Stimulated activated CD4-positive, alpha-beta T cell treated with anti-CD3 and anti-CD28 coated beads, Interleukin-4, amount 100 ng/mL, for 48 hours (primary cell): ENCODE results near the gene MUC20.
"Not testable (repeated sequence)": the region's sequence is repeated elsewhere in the genome, so short reads cannot be mapped to it uniquely, and the experiment has no call there.

Source experiments
- DNase-seq, 2 donors: peaks; one replicate each; pipeline ENCODE4 v3.0.0-alpha.2; 2020; ENCODE audit warnings: low read depth in 2 of 2

The MUC20 gene

DNA sequence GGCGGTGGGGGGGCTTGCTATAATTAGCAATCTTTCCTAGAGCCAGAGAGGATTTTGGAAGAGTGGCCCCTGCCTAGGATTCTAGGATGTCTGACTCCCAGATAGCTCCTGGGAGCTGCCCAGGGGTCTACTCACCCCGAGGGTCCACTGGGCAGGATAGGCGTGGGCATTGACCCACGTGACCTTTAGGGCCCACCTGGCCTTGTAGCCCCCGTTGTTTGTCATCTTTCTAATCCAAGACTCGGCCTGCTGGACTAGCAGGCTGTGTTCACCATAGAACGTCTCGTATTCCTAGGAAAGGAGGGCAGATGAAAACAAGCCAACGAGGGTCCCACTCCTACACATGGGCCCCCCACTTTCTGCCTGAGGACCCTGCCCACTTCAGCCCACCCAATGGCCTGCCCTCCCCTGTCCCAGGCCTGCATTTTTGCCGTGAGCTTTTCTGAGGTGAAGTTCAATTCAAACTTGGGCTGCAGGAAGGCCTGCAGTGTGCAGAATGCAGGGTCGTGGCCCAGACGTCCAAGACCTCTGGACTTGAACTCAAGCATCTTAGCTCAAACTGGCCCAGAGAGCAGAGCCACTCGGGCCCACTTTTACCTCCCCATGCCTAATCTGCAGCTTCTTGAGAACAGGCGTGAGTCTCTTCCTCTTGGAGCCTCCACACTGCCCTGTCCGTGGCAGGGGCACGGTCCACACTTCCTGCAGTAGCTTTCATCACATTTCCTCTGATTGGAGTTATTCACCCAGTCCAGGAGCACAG lies 49.5 kb downstream of the MUC20 start:
- no peak for DNase-seq

DNA sequence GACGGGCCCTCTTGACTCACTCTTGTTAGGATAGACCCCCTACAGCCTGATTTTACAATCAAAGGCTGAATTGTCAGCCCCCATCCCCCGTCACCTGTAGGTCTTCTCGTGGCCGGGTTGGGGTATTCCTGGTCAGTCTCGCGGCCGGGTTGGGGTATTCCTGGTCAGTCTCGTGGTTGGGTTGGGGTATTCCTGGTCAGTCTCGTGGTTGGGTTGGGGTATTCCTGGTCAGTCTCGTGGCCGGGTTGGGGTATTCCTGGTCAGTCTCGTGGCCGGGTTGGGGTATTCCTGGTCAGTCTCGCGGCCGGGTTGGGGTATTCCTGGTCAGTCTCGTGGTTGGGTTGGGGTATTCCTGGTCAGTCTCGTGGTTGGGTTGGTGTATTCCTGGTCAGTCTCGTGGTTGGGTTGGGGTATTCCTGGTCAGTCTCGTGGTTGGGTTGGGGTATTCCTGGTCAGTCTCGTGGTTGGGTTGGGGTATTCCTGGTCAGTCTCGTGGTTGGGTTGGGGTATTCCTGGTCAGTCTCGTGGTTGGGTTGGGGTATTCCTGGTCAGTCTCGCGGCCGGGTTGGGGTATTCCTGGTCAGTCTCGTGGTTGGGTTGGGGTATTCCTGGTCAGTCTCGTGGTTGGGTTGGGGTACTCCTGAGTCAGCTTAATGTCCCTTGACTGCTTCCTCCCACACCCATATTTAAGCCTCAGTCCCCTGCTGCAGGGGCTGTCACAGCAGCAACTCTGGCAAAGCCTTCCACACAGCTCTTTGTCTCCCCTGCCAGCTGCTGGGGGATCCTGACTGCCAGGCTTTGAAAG lies 50.3 kb downstream of the MUC20 start:
- not testable (repeated sequence) for DNase-seq

DNA sequence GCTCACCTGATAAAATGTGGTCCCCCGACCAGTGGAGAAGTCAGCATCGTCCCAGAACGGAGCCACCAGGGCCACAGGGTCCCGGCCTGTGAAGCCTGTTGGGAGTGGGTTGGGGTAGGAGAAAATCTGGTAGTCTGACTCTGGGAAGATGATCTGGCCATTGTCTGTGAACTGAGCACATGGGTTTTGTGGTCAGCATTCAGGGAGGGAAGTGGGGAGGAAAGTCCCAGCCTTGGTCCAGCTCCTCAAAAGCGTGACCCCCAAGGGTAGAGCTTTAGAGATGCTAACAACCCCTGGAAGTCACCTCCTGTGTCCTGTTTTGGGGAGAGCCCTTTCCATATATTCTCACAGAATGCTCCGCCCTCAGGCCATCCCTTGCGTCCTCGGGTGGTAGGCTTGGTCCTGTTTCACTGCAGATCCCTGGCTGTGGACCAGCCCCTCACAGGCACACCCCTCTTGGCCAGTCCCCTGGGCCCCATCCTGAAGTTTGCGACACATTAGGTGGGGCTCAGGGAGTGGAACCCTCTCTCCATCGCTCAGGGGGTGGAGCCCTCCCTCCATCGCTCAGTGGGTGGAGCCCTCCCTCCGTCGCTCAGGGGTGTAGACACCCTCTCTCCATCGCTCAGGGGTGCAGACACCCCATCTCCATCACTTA lies 51.0 kb downstream of the MUC20 start:
- DNase-seq: no peak

DNA sequence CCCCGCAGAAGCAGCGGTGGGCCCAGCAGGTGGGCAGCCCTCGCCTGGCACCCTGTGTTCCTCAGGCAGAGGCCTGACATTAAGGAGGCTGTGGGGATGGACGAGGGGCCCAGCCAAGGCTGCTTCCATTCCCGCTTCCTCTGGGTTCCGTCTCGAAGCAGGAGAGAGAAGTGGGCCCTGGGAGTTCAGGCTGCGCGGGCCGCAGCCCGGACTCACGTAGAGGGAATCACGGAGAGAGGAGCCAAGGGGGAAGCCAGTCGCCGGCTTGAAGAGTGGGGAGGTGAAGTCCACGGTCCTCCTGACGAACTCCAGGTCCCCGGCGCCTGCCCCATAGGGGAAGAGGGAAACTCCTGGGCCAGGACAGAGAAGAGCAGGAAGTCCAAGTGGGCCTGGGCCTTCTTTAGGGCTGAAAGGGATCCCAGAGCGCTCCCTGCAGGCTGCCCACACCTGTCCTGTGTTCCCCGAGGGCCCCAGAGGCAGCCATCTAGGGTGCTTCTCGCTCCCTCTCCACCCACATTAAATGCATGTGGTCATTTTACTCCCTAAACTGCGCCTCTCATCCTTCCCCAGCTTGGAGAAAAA lies 53.3 kb downstream of the MUC20 start:
- no peak for DNase-seq

DNA sequence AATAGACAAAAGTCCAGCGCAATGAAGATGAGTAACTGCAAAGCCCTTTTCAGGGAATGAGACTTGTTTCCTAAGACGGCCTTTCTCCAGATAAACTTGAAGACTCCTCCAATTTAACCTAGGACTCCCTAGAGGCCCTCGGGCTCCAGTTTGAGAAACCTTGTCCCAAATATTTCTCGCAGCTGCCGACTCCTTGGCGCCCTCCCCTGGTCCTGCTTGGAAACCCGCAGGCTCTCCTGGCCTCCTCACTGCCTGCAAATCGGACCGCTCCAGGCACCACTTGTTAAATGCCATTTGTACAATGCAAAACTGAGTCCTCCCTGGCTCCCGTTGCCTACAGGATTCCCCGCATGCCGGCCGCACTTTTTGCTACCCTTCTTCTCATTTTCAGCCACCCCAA lies 54.1 kb downstream of the MUC20 start:
- DNase-seq: no peak

DNA sequence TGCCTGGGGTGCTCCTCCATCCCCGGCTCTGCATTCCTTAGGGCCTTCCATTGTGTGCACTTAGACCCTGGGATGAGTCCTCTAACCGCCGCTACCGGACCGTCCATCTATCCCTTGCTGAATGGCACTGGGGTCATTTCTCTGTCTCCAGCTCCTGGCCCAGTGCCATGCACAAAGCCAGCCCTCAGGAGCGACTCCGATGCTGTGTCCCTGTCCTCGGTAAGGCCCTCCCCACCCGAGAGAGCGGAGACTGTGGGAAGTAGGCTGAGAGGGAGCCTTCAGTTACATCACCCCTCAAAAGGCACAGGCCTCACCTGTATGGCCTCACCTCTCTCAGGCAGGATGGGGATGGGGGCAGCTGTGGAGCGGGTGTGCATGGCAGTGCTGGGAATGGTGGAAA lies 57.2 kb downstream of the MUC20 start:
- DNase-seq: no peak

DNA sequence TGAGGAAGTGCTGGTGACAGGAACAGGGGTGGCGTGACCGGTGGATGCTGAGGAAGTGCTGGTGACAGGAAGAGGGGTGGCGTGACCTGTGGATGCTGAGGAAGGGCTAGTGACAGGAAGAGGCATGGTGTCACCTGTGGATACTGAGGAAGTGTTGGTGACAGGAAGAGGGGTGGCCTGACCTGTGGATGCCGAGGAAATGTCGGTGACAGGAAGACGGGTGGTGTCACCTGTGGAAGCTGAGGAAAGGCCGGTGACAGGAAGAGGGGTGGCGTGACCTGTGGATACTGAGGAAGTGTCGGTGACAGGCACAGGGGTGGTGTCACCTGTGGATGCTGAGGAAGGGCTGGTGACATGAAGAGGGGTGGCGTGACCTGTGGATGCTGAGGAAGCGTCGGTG lies 60.5 kb downstream of the MUC20 start:
- DNase-seq: not testable (repeated sequence)
